ENCODE results near the gene SKP2.
A peak's percentile ranks its signal among the peaks of the same experiment; 100 is the strongest.
"Not testable (repeated sequence)": the region's sequence is repeated elsewhere in the genome, so short reads cannot be mapped to it uniquely, and the experiment has no call there.

SKP2 gene

GRCh38 chr5:36151434-36152323 is at the start of gene SKP2, which contains the start of gene LMBRD2:
SKP2 (plus strand) TSS chr5:36152111; CDS start chr5:36152263, 152 bp downstream.
LMBRD2 (minus strand) TSS chr5:36151887; CDS start chr5:36143349, 8,538 bp downstream.
- DNase-seq: peak; percentile 89

GRCh38 chr5:36105819-36106218 is 46.1 kb upstream of the SKP2 start:
- DNase-seq: no peak

GRCh38 chr5:36108758-36109460 is 43.0 kb upstream of the SKP2 start:
- DNase-seq: no peak

- no peak for DNase-seq
These were observed 40.7 kb upstream of the SKP2 start for GRCh38 chr5:36111238-36111637.

GRCh38 chr5:36125868-36126267 is 26.0 kb upstream of the SKP2 start:
- no peak for DNase-seq

GRCh38 chr5:36128795-36129194 is 23.1 kb upstream of the SKP2 start:
- no peak for DNase-seq

- DNase-seq: not testable (repeated sequence)
These were observed 22.2 kb upstream of the SKP2 start for GRCh38 chr5:36129666-36130065.

- not testable (repeated sequence) for DNase-seq
These were observed 18.9 kb upstream of the SKP2 start for GRCh38 chr5:36133009-36133408.

- DNase-seq: no peak
These were observed 15.9 kb upstream of the SKP2 start for GRCh38 chr5:36135988-36136387.

- DNase-seq: no peak
These were observed 15.3 kb upstream of the SKP2 start for GRCh38 chr5:36136581-36136980.

GRCh38 chr5:36138900-36139683 is 12.8 kb upstream of the SKP2 start:
- no peak for DNase-seq

- DNase-seq: no peak
These were observed 6.6 kb upstream of the SKP2 start for GRCh38 chr5:36145311-36145710.

- no peak for DNase-seq
These were observed 5.5 kb upstream of the SKP2 start for GRCh38 chr5:36146390-36146789.

GRCh38 chr5:36147681-36148080 is 4.2 kb upstream of the SKP2 start:
- DNase-seq: no peak

- DNase-seq: no peak
These were observed 1.1 kb upstream of the SKP2 start for GRCh38 chr5:36150676-36151433.

- peak; percentile 40 for DNase-seq
These were observed 700 bp downstream of the SKP2 start for GRCh38 chr5:36152324-36153297.

- DNase-seq: no peak
These were observed 1.4 kb downstream of the SKP2 start for GRCh38 chr5:36153298-36153677.

GRCh38 chr5:36153726-36154125 is 1.8 kb downstream of the SKP2 start:
- DNase-seq: no peak

GRCh38 chr5:36155291-36155690 is 3.4 kb downstream of the SKP2 start:
- no peak for DNase-seq

GRCh38 chr5:36156121-36156601 is 4.2 kb downstream of the SKP2 start:
- no peak for DNase-seq

GRCh38 chr5:36156619-36157018 is 4.7 kb downstream of the SKP2 start:
- DNase-seq: no peak
